Astrocyte (in vitro differentiated cells and primary cell): Measurements from ENCODE around the gene MAP7D2.

Experiments used
- EZH2 ChIP-seq: IDR thresholded peaks from 2 replicates; pipeline ENCODE4 v1.6.1; 2012; ENCODE audit warnings: mild to moderate bottlenecking, low read length, inconsistent platforms; ENCODE audit not compliant: insufficient read depth
- TF ChIP-seq, protein P1 (sequence below): IDR thresholded peaks from 2 replicates; pipeline ENCODE4 v1.5.1; 2011; ENCODE audit warnings: low read depth, mild to moderate bottlenecking, inconsistent platforms, low read length, moderate library complexity; ENCODE audit not compliant: insufficient read depth

DNA sequence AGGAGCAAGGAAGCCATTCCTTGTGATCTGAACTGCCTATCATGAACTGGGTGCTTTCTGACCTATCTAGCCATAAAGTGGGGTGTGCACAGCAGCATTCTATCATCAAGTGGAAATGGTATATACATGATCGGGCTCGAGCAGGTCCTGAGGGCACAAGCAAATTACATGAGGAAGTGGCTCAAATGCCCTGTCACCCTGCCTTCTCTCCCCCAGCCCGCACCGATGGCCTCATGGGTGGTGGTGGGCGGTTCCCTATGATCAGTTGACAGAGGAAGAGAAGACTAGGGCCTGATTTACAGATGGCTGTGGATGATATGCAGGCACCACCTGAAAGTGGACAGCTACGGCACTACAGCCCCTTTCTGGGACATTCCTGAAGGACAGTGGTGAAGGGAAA is 79.5 kb downstream of the MAP7D2 start:
- TF ChIP-seq, protein P1, sequence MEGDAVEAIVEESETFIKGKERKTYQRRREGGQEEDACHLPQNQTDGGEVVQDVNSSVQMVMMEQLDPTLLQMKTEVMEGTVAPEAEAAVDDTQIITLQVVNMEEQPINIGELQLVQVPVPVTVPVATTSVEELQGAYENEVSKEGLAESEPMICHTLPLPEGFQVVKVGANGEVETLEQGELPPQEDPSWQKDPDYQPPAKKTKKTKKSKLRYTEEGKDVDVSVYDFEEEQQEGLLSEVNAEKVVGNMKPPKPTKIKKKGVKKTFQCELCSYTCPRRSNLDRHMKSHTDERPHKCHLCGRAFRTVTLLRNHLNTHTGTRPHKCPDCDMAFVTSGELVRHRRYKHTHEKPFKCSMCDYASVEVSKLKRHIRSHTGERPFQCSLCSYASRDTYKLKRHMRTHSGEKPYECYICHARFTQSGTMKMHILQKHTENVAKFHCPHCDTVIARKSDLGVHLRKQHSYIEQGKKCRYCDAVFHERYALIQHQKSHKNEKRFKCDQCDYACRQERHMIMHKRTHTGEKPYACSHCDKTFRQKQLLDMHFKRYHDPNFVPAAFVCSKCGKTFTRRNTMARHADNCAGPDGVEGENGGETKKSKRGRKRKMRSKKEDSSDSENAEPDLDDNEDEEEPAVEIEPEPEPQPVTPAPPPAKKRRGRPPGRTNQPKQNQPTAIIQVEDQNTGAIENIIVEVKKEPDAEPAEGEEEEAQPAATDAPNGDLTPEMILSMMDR = no peak
- TF ChIP-seq EZH2 = no peak
